ENCODE measurements around the gene COG3. TPM values are rescaled to one million over a fixed set of nuclear protein-coding genes. Genes with fewer than 3 reads are reported as not detected.

COG3 gene
- total and polyA plus RNA-seq, 2 of the 13 experiments (the other 11 are each of a cell fraction or from before 2014, with no cell fraction given): 37.8 to 47.5 TPM

GRCh38 chr13:45433381-45433790, 31.4 kb upstream of the COG3 start (continued):
- TF ChIP-seq ZBTB44 (CRISPR knock-in tag; IDR thresholded peaks at IDR 0.05) (no peak), ZNF766 (CRISPR knock-in tag; IDR thresholded peaks at IDR 0.05; ENCODE audit: borderline replicate concordance) (0 out of 2 replicates have a peak, but pooled peaks have one; percentile 31), ZNF407 (CRISPR knock-in tag; IDR thresholded peaks at IDR 0.05; ENCODE audit: not compliant biosample characterization) (no peak), ZNF576 (CRISPR knock-in tag; IDR thresholded peaks at IDR 0.05) (no peak), ZNF235 (CRISPR knock-in tag; IDR thresholded peaks at IDR 0.05; ENCODE audit: borderline replicate concordance) (no peak), ARID5B (CRISPR knock-in tag; IDR thresholded peaks at IDR 0.05) (0 out of 2 replicates have a peak, but pooled peaks have one; percentile 23), ZNF317 (CRISPR knock-in tag; IDR thresholded peaks at IDR 0.05) (0 out of 2 replicates have a peak, but pooled peaks have one; percentile 52), SYNCRIP (IDR thresholded peaks at IDR 0.05; ENCODE audit: insufficient read depth, low read depth, low read length) (no peak), ZBTB7B (CRISPR knock-in tag; IDR thresholded peaks at IDR 0.05) (no peak), BORCS8-MEF2B (CRISPR knock-in tag; IDR thresholded peaks at IDR 0.05) (no peak), ZSCAN21 (CRISPR knock-in tag; IDR thresholded peaks at IDR 0.05; ENCODE audit: borderline replicate concordance) (no peak), SNAPC2 (CRISPR knock-in tag; IDR thresholded peaks at IDR 0.05) (peak; percentile 48; the same call in 1 of the 2 replicates), SP1 (IDR thresholded peaks at IDR 0.05) (no peak), SP1 (CRISPR knock-in tag; IDR thresholded peaks at IDR 0.05) (no peak), DRAP1 (CRISPR knock-in tag; IDR thresholded peaks at IDR 0.05) (peak; percentile 85)
